Fibroblast of lung (primary cell): ENCODE measurements around the gene KNCN.

Source experiments
- CTCF ChIP-seq, 2 donors: IDR thresholded peaks in 1 of 2; conservative IDR thresholded peaks in 1 of 2; 1 replicate in 1 of 2; 2 replicates in 1 of 2; pipeline ENCODE4 v1.5.1; 2011 to 2012; ENCODE audit warnings: low read length in 2 of 2, control low read depth in 1 of 2, inconsistent platforms in 1 of 2, low read depth in 1 of 2, mild to moderate bottlenecking in 1 of 2
- EZH2 ChIP-seq: IDR thresholded peaks from 2 replicates; pipeline ENCODE4 v1.5.1; 2012; ENCODE audit warnings: low read length, control low read depth, mild to moderate bottlenecking; ENCODE audit errors: missing control alignments

DNA sequence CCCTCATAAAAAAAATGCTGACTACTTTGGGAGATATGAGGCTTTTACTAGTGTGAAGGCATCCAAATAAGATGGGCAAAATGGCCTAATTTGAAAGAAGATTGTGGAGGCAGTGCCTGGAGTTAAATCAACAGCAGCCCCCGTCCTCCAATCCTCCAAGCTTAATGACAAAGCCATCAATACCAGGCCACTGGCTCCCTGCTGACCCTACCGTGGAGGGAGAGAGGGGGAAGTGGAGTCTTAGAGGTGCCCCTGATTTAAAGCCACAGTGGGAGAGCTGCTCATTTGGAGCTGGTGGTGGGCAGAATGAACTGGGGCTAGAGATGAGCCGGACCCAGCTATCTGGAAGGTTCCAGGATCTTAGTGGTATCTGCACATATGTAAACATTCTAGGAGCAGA is 24.3 kb upstream of the KNCN start:
- no peak for TF ChIP-seq CTCF (conservative IDR thresholded peaks at IDR 0.05 in 1 of 2, IDR thresholded peaks at IDR 0.05 in 1 of 2; ENCODE audit: low read depth in 1 of 2, low read length in 2 of 2)
- no peak for TF ChIP-seq EZH2
